ENCODE measurements around the gene CSTPP1.

DNA sequence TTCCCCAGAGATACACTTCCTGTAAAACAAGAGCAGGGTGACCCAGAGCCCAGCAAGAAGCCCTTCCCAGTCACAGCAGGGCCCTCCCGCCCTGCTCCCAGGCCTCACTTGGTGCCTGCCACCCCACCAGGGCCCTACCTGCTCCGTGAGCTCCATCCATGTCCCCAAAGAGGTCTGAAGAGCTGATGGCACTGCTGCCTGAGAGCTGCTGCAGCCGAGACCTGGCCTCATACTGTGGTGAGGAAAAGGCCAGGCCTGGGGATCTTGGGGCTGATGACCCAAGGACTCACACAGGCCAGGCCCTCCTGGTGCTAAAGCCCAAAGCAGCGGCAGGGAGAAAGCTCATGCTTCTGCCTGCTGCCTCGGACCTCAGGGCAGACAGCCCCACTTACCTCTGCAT is 229.8 kb downstream of the CSTPP1 start:
- no peak for TF ChIP-seq POLR2A (IDR thresholded peaks at IDR 0.05)
- TF ChIP-seq, protein P1, sequence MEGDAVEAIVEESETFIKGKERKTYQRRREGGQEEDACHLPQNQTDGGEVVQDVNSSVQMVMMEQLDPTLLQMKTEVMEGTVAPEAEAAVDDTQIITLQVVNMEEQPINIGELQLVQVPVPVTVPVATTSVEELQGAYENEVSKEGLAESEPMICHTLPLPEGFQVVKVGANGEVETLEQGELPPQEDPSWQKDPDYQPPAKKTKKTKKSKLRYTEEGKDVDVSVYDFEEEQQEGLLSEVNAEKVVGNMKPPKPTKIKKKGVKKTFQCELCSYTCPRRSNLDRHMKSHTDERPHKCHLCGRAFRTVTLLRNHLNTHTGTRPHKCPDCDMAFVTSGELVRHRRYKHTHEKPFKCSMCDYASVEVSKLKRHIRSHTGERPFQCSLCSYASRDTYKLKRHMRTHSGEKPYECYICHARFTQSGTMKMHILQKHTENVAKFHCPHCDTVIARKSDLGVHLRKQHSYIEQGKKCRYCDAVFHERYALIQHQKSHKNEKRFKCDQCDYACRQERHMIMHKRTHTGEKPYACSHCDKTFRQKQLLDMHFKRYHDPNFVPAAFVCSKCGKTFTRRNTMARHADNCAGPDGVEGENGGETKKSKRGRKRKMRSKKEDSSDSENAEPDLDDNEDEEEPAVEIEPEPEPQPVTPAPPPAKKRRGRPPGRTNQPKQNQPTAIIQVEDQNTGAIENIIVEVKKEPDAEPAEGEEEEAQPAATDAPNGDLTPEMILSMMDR (IDR thresholded peaks at IDR 0.05 in 4 of 5, conservative IDR thresholded peaks at IDR 0.05 in 1 of 5), result no peak

Data from gastrocnemius medialis (tissue), 4 donors.